Measurements from ENCODE around the gene DCST2. TPM values are rescaled to one million over a fixed set of nuclear protein-coding genes. Genes with fewer than 3 reads are reported as not detected.

DCST2 gene
- total and polyA plus RNA-seq, 10 of the 15 experiments (the other 5 are each of a cell fraction or from before 2014, with no cell fraction given): 0.33 to 0.41 (median 0.36) TPM; not detected in 7

DNA sequence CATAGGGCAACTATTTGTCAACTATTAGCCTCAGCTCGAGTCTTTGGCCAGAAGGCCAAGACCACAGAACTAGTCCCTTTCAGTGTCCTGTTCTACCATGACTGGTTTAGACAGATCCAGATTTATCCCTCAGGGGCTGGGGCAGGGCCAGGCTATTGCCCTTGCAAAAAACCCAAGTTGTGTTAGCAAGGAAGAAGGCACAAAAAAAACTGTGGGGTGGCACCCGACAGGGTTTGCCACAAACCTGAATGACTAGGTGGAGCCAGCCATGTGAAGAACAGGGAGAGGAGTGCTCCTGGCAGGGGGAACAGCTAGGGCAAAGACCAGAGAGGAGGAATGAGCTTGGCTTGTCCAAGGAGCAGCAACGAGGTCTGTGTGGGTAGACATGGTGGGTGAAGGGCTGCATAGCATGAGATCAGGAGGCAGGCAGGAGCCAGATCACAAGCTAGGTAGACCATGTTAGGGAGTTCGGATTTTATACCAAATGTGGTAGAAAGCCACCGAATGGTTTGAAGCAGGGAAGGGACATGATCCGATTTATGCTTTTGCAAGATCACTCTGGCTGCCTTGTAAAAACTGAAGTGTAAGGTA lies 4.4 kb upstream of the DCST2 start:
- H3K4me3 ChIP-seq: no peak overlapping the region
- FAIRE-seq (no peak), DNase-seq (ENCODE audit: low read depth, low spot score) (no peak), ATAC-seq (no peak)
- H3K4me1 ChIP-seq (ENCODE audit: control insufficient read depth, insufficient read depth, low read length): no peaks in the 10 kb centered on the region
- no peaks in the 10 kb centered on the region for H3K79me2 ChIP-seq (ENCODE audit: control insufficient read depth, insufficient read depth, low read length)
- ChIA-PET CTCF (no interaction called here), RAD21 (ENCODE audit: unreplicated experiment) (interaction anchor here (0.9 kb wide), 1 partner anchor 10 kb away, joined by 3 read pairs; no protein-coding TSS in a partner anchor), SMC1A (ENCODE audit: uncharacterized antibody, unreplicated experiment) (interaction anchor here (1.3 kb wide), 1 partner anchor 47 kb away, joined by 3 read pairs; no protein-coding TSS in a partner anchor), POLR2A (no interaction called here)
- in situ Hi-C loops (cut with MboI) (no loop called here), intact Hi-C loops (cut with micrococcal nuclease; ENCODE audit: unreplicated experiment) (no loop called here)
- 35% methylated on average over 6 of the region's 6 CpGs for WGBS (ENCODE audit: insufficient coverage, insufficient replicate concordance, low lambda C conversion rate, missing lambda C conversion rate)
- H3K27ac ChIP-seq (ENCODE audit: control insufficient read depth, insufficient read depth): no peak overlapping the region
- no peaks in the 10 kb centered on the region for H4K20me1 ChIP-seq (ENCODE audit: control insufficient read depth, insufficient read depth)
- H3K36me3 ChIP-seq (ENCODE audit: control insufficient read depth in 2 of 2, insufficient read depth in 2 of 2, low read length in 1 of 2): no peaks in the 10 kb centered on the region
- TF ChIP-seq RB1 (IDR thresholded peaks at IDR 0.05; ENCODE audit: borderline replicate concordance) (no peak), TCF7 (IDR thresholded peaks at IDR 0.05; ENCODE audit: borderline replicate concordance) (no peak), SUPT20H (IDR thresholded peaks at IDR 0.05; ENCODE audit: borderline replicate concordance, control insufficient read depth, low read depth, low read length) (no peak), RUNX3 (IDR thresholded peaks at IDR 0.05; ENCODE audit: low read length) (no peak), PKNOX1 (IDR thresholded peaks at IDR 0.05) (no peak), ZNF217 (IDR thresholded peaks at IDR 0.05) (no peak)
- H3K9me3 ChIP-seq (replicated peaks; ENCODE audit: control insufficient read depth, insufficient read depth, low read length): no peaks in the 10 kb centered on the region
- no TSS peak for BruUV-seq (replicated peaks)
- H3K9ac ChIP-seq (ENCODE audit: control insufficient read depth, insufficient read depth, low read length): no peak overlapping the region
- H3K27me3 ChIP-seq (replicated peaks in 1 of 2; ENCODE audit: control insufficient read depth in 2 of 2, insufficient read depth in 2 of 2, low read length in 1 of 2): peaks cover 5 to 8% of the 10 kb centered on the region in 2 experiments; a peak in 3 of 4 replicates
- no peak overlapping the region for H2AFZ ChIP-seq (ENCODE audit: control insufficient read depth, low read depth, low read length)
- H3K4me2 ChIP-seq (ENCODE audit: control insufficient read depth, insufficient read depth): no peak overlapping the region

DNA sequence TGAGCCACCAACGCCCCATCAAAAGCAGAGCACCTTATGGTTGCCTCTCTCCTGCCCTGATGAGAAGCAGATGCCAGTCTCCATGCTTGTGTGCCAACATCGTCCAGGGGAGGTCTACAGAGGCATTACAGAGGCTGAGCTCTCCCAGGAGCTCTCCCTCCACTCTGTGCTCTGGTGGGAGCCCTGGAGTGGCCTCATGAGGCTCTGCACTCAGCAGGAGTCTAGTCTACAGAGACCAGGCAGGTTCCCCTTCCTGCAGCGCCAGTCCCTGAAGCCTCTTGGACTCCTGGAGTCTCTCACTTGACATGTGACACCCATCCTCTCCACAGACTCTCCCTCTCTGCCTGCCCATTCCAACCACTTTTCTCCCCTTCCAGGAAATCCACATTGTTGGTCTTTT lies 3.5 kb upstream of the DCST2 start:
- Histone ChIP-seq H2AFZ (ENCODE audit: control insufficient read depth, low read depth, low read length) (no peak overlapping the region), H4K20me1 (ENCODE audit: control insufficient read depth, insufficient read depth) (no peaks in the 10 kb centered on the region), H3K36me3 (ENCODE audit: control insufficient read depth in 2 of 2, insufficient read depth in 2 of 2, low read length in 1 of 2) (no peaks in the 10 kb centered on the region), H3K4me3 (no peak overlapping the region), H3K4me1 (ENCODE audit: control insufficient read depth, insufficient read depth, low read length) (no peaks in the 10 kb centered on the region), H3K4me2 (ENCODE audit: control insufficient read depth, insufficient read depth) (no peak overlapping the region), H3K9ac (ENCODE audit: control insufficient read depth, insufficient read depth, low read length) (no peak overlapping the region), H3K27me3 (replicated peaks in 1 of 2; ENCODE audit: control insufficient read depth in 2 of 2, insufficient read depth in 2 of 2, low read length in 1 of 2) (peaks cover 3 to 5% of the 10 kb centered on the region in 2 experiments; a peak in 2 of 4 replicates), H3K9me3 (replicated peaks; ENCODE audit: control insufficient read depth, insufficient read depth, low read length) (no peaks in the 10 kb centered on the region), H3K79me2 (ENCODE audit: control insufficient read depth, insufficient read depth, low read length) (no peaks in the 10 kb centered on the region), H3K27ac (ENCODE audit: control insufficient read depth, insufficient read depth) (no peak overlapping the region)
- FAIRE-seq (no peak), ATAC-seq (no peak), DNase-seq (ENCODE audit: low read depth, low spot score) (no peak)
- ChIA-PET CTCF (no interaction called here), SMC1A (ENCODE audit: uncharacterized antibody, unreplicated experiment) (no interaction called here), RAD21 (ENCODE audit: unreplicated experiment) (interaction anchor here (0.9 kb wide), 1 partner anchor 11 kb away, joined by 3 read pairs; no protein-coding TSS in a partner anchor), POLR2A (no interaction called here)
- 46% methylated on average over 3 of the region's 3 CpGs for WGBS (ENCODE audit: insufficient coverage, insufficient replicate concordance, low lambda C conversion rate, missing lambda C conversion rate)
- in situ Hi-C loops (cut with MboI): no loop called here
- intact Hi-C loops (cut with micrococcal nuclease; ENCODE audit: unreplicated experiment): no loop called here
- no TSS peak for BruUV-seq (replicated peaks)
- TF ChIP-seq BMI1 (IDR thresholded peaks at IDR 0.05; ENCODE audit: borderline replicate concordance) (no peak), ATF2 (IDR thresholded peaks at IDR 0.05; ENCODE audit: low read length) (no peak), PAX5 (IDR thresholded peaks at IDR 0.05; ENCODE audit: borderline replicate concordance, low read depth, low read length) (no peak), YY1 (IDR thresholded peaks at IDR 0.05; ENCODE audit: low read depth, low read length) (no peak), MYB (IDR thresholded peaks at IDR 0.05; ENCODE audit: borderline replicate concordance, low read depth, low read length) (no peak), GATAD2B (conservative IDR thresholded peaks at IDR 0.05; ENCODE audit: low read depth) (no peak), NFXL1 (IDR thresholded peaks at IDR 0.05; ENCODE audit: borderline replicate concordance) (no peak), SMARCA5 (IDR thresholded peaks at IDR 0.05) (no peak)
- TF ChIP-seq, protein P1, sequence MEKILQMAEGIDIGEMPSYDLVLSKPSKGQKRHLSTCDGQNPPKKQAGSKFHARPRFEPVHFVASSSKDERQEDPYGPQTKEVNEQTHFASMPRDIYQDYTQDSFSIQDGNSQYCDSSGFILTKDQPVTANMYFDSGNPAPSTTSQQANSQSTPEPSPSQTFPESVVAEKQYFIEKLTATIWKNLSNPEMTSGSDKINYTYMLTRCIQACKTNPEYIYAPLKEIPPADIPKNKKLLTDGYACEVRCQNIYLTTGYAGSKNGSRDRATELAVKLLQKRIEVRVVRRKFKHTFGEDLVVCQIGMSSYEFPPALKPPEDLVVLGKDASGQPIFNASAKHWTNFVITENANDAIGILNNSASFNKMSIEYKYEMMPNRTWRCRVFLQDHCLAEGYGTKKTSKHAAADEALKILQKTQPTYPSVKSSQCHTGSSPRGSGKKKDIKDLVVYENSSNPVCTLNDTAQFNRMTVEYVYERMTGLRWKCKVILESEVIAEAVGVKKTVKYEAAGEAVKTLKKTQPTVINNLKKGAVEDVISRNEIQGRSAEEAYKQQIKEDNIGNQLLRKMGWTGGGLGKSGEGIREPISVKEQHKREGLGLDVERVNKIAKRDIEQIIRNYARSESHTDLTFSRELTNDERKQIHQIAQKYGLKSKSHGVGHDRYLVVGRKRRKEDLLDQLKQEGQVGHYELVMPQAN (conservative IDR thresholded peaks at IDR 0.05): no peak
